H1 (cell line): ENCODE measurements around the gene TNNI2. TPM values are rescaled to one million over a fixed set of nuclear protein-coding genes. Genes with fewer than 3 reads are reported as not detected.

Experiments
- CTCF ChIA-PET: fragments of 300-600 bp; sonication (Branson Sonifier 250); formaldehyde crosslinking; loops from one replicate; lab custom pipeline; 2021; ENCODE audit not compliant: partially characterized antibody; lab: Charles Lee
- POLR2A ChIA-PET: fragments of 300-600 bp; sonication (Branson Sonifier 250); formaldehyde crosslinking; loops from one replicate; lab custom pipeline; 2021; ENCODE audit warnings: inconsistent platforms; ENCODE audit not compliant: partially characterized antibody; lab: Charles Lee
- DNase-seq, 2 experiments: peaks; one replicate each; pipeline versions ENCODE4 v3.0.0 to v3.0.0-alpha.2; 2010 to 2022; ENCODE audit warnings: low spot score in 2 of 2, low read depth in 1 of 2, mixed read lengths in 1 of 2
- FAIRE-seq: peaks from 2 replicates; lab custom pipeline; 2011; peaks lifted over from hg19 to GRCh38; lab: Jason Lieb, UNC
- H2AFZ ChIP-seq: 2 replicates; pipeline ENCODE4 v1.8.1; 2012; ENCODE audit warnings: low read length, inconsistent platforms
- H2AK5ac ChIP-seq: 2 replicates; pipeline ENCODE4 v1.6.1; 2013; ENCODE audit warnings: low read depth, low read length
- H2BK120ac ChIP-seq: replicated peaks from 2 replicates; pipeline ENCODE3; 2013; ENCODE audit warnings: low read depth, low read length, inconsistent platforms
- H2BK12ac ChIP-seq: 2 replicates; pipeline ENCODE4 v1.6.1; 2013; ENCODE audit warnings: low read depth, low read length
- H2BK15ac ChIP-seq: 2 replicates; pipeline ENCODE4 v1.6.1; 2013; ENCODE audit warnings: low read length
- H2BK20ac ChIP-seq: 2 replicates; pipeline ENCODE4 v1.6.1; 2013; ENCODE audit warnings: low read length
- H2BK5ac ChIP-seq: 2 replicates; pipeline ENCODE4 v1.6.1; 2013; ENCODE audit warnings: low read depth, low read length
- H3K14ac ChIP-seq: 2 replicates; pipeline ENCODE4 v1.6.1; 2013; ENCODE audit warnings: inconsistent platforms; ENCODE audit not compliant: insufficient read length
- H3K18ac ChIP-seq: 2 replicates; pipeline ENCODE4 v1.6.1; 2013; ENCODE audit warnings: low read length; ENCODE audit errors: extremely low read depth
- H3K23ac ChIP-seq: 2 replicates; pipeline ENCODE4 v1.6.1; 2013; ENCODE audit warnings: inconsistent platforms; ENCODE audit not compliant: insufficient read length
- H3K23me2 ChIP-seq: 2 replicates; pipeline ENCODE4 v1.6.1; 2013; ENCODE audit warnings: low read depth, low read length
- H3K27ac ChIP-seq: 2 replicates; pipeline ENCODE4 v1.6.1; 2011; ENCODE audit warnings: low read depth, low read length, inconsistent platforms
- H3K27me3 ChIP-seq, 4 experiments: replicated peaks in 1 of 4; 1 replicate in 1 of 4; 2 replicates in 3 of 4; pipeline versions ENCODE4 v1.6.1 to v1.8.1; 2011 to 2013; ENCODE audit warnings: low read length in 3 of 4, mild to moderate bottlenecking in 3 of 4, inconsistent platforms in 2 of 4, mixed read lengths in 2 of 4, moderate library complexity in 1 of 4; ENCODE audit not compliant: control insufficient read depth in 3 of 4, insufficient read depth in 3 of 4; ENCODE audit errors: extremely low read depth in 1 of 4
- H3K36me3 ChIP-seq, 4 experiments: 2 replicates each; pipeline versions ENCODE4 v1.6.1 to v1.8.1; 2011 to 2013; ENCODE audit warnings: mild to moderate bottlenecking in 4 of 4, low read length in 3 of 4, moderate library complexity in 2 of 4, control low read depth in 1 of 4, inconsistent platforms in 1 of 4; ENCODE audit not compliant: insufficient read depth in 4 of 4, control insufficient read depth in 2 of 4
- H3K4ac ChIP-seq: replicated peaks from 2 replicates; pipeline ENCODE3; 2013; ENCODE audit warnings: low read length, low read depth, mixed read lengths, inconsistent platforms; ENCODE audit not compliant: insufficient read length
- H3K4me1 ChIP-seq, 4 experiments: replicated peaks in 1 of 4; 1 replicate in 1 of 4; 2 replicates in 3 of 4; pipeline versions ENCODE4 v1.6.1 to v1.8.1; 2011 to 2013; ENCODE audit warnings: low read length in 3 of 4, inconsistent platforms in 2 of 4, mixed read lengths in 1 of 4; ENCODE audit not compliant: insufficient read depth in 4 of 4, control insufficient read depth in 3 of 4
- H3K4me2 ChIP-seq, 2 experiments: 2 replicates each; pipeline versions ENCODE4 v1.6.1 to v1.8.1; 2011 to 2013; ENCODE audit warnings: low read depth in 2 of 2, low read length in 2 of 2, control low read depth in 1 of 2, inconsistent platforms in 1 of 2, mild to moderate bottlenecking in 1 of 2; ENCODE audit not compliant: insufficient read depth in 1 of 2
- H3K4me3 ChIP-seq, 4 experiments: fragments of 200-600, 300-600 bp in 1 of 4; sonication (generic), shearing (Covaris generic), sonication (Bioruptor Twin) in 1 of 4; 2 replicates each; pipeline versions ENCODE4 v1.5.1 to v1.8.1; 2011 to 2016; ENCODE audit warnings: low read length in 4 of 4, low read depth in 3 of 4, control low read depth in 2 of 4, inconsistent platforms in 2 of 4, mild to moderate bottlenecking in 2 of 4, mixed read lengths in 1 of 4, moderate library complexity in 1 of 4; ENCODE audit not compliant: insufficient read depth in 2 of 4; ENCODE audit errors: extremely low read depth in 1 of 4
- H3K56ac ChIP-seq: replicated peaks from 2 replicates; pipeline ENCODE3; 2013; ENCODE audit warnings: low read depth, mild to moderate bottlenecking, mixed read lengths, low read length, inconsistent platforms; ENCODE audit not compliant: insufficient read length
- H3K79me1 ChIP-seq: 2 replicates; pipeline ENCODE4 v1.6.1; 2013; ENCODE audit warnings: low read depth, low read length, control low read depth
- H3K79me2 ChIP-seq, 2 experiments: 2 replicates each; pipeline versions ENCODE4 v1.6.1 to v1.8.1; 2012 to 2013; ENCODE audit warnings: low read length in 2 of 2, mild to moderate bottlenecking in 2 of 2, inconsistent platforms in 1 of 2; ENCODE audit not compliant: insufficient read depth in 2 of 2, control insufficient read depth in 1 of 2
- H3K9ac ChIP-seq, 4 experiments: replicated peaks in 1 of 4; 1 replicate in 1 of 4; 2 replicates in 3 of 4; pipeline versions ENCODE4 v1.6.1 to v1.8.1; 2011 to 2013; ENCODE audit warnings: low read depth in 3 of 4, low read length in 3 of 4, control low read depth in 2 of 4, mild to moderate bottlenecking in 2 of 4, moderate library complexity in 2 of 4, inconsistent platforms in 1 of 4; ENCODE audit errors: extremely low read depth in 1 of 4
- H3K9me3 ChIP-seq, 2 experiments: 2 replicates each; pipeline versions ENCODE4 v1.6.1 to v1.8.1; 2012 to 2013; ENCODE audit warnings: mild to moderate bottlenecking in 2 of 2, moderate library complexity in 2 of 2, control low read depth in 1 of 2, inconsistent platforms in 1 of 2, low read depth in 1 of 2, low read length in 1 of 2, mixed read lengths in 1 of 2; ENCODE audit not compliant: insufficient read depth in 2 of 2
- H4K20me1 ChIP-seq, 2 experiments: replicated peaks in 1 of 2; 2 replicates each; pipeline versions ENCODE3 to v1.8.1; 2011 to 2013; ENCODE audit warnings: inconsistent platforms in 2 of 2, low read length in 2 of 2, mild to moderate bottlenecking in 1 of 2; ENCODE audit not compliant: insufficient read depth in 2 of 2, control insufficient read depth in 1 of 2
- H4K5ac ChIP-seq: 2 replicates; pipeline ENCODE4 v1.6.1; 2013; ENCODE audit warnings: low read length, low read depth, mixed read lengths, inconsistent platforms; ENCODE audit not compliant: insufficient read length
- H4K8ac ChIP-seq: 2 replicates; pipeline ENCODE4 v1.8.0; 2013; ENCODE audit warnings: mild to moderate bottlenecking, moderate library complexity, low read length, inconsistent platforms; ENCODE audit not compliant: insufficient read depth; ENCODE audit errors: extremely low read depth
- H4K91ac ChIP-seq: replicated peaks from 2 replicates; pipeline ENCODE3; 2013; ENCODE audit warnings: low read length, mixed read lengths, inconsistent platforms; ENCODE audit not compliant: insufficient read length
- EZH2 ChIP-seq: fragments of 200-600 bp; sonication (generic); IDR thresholded peaks from 2 replicates; pipeline ENCODE4 v1.7.1; 2012; ENCODE audit warnings: low read depth, mild to moderate bottlenecking, moderate library complexity, low read length, inconsistent platforms; ENCODE audit not compliant: severe bottlenecking
- MAFK ChIP-seq: IDR thresholded peaks from 2 replicates; pipeline ENCODE4 v1.6.1; 2012; ENCODE audit warnings: low read depth, mild to moderate bottlenecking, improper control_type of control experiment, low read length
- YY1 ChIP-seq: IDR thresholded peaks from 2 replicates; pipeline ENCODE4 v1.6.1; 2011; ENCODE audit warnings: low read depth, mild to moderate bottlenecking, low read length
- WGBS, 2 experiments: shearing (Covaris generic) in 1 of 2; methylation state at CpG; one replicate each; pipeline versions ENCODE4 v1.1.6 to v1.1.7; 2013 to 2015; ENCODE audit warnings: low lambda C conversion rate in 2 of 2, mixed read lengths in 2 of 2, inconsistent platforms in 1 of 2, low coverage in 1 of 2, missing lambda C conversion rate in 1 of 2; ENCODE audit not compliant: insufficient replicate concordance in 2 of 2, insufficient coverage in 1 of 2, insufficient read length in 1 of 2; ENCODE audit errors: extremely low coverage in 1 of 2, missing lambda C conversion rate in 1 of 2; 5-methylcytosine and 5-hydroxymethylcytosine counted together
- polyA plus RNA-seq, 7 experiments: library from polyadenylated mRNA; depleted of rRNA in 3 of 7; stranded (reverse) in 5 of 7; unstranded in 2 of 7; fragments of >200 nt in 5 of 7; fragments of 200-250 nt in 2 of 7; gene quantifications; 1 replicate in 5 of 7; 2 replicates in 1 of 7; 4 replicates in 1 of 7; pipeline versions ENCODE4 v1.2.1 to v1.2.3, GENCODE V29; 2011 to 2013; ENCODE audit warnings: missing spikeins in 2 of 7, mixed read lengths in 2 of 7
- total RNA-seq: library from RNA; stranded (reverse); fragmentation: NEBNext Ultra II Directional; extraction: Animal tissue kit (Norgen Biotek cat#: 25700); gene quantifications from 2 replicates; pipeline ENCODE4 v1.2.1, GENCODE V29; 2021
- TF ChIP-seq, protein P1 (sequence below): IDR thresholded peaks from 2 replicates; pipeline ENCODE4 v1.6.1; 2012; ENCODE audit warnings: inconsistent platforms

TNNI2 gene
- total and polyA plus RNA-seq, 2 of the 8 experiments (the other 6 are each of a cell fraction or from before 2014, with no cell fraction given), result not detected

DNA sequence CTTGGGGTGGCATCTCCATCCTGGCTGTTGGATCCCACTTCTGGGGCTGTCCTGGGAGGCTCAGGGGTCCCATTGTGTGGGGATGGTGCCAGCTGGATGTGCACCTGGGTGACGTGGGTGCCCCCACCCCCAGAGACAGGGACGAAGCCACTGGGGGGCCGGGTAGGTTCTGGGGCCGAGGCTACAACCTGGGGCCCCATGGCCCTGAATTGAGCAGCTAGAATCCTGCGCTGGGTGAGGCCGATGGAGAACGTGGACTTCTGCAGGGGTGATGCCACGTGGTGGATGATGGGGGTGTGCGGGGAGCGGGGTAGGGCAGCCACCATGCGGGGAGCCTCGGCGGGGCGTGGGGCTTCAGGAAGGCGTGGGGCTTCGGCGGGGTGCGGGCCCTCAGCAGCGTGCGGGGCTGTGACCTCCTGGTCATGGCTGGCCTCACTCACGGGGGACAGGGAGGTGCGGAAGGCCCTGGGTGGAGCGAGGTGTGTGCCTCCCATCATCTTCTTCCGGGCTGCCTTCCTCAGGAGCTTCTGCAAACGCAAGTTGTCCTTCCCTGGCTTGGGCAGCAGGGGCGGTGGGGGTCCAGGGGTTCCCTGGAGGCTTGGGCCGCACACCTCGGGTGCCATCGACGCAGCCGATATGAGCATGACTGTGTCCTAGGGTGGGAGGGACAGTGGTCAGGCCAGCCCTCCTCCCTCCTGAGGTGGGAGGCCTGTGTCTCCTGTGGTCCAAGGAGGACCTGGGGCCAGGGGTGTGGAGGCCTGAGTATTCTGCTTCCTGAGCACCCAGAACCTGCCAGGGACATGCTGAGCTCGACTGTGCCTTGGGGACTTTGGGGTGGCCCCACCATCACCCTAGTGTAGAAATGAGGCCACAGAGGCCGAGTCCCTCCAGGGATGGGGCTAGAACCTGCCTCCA lies 51.4 kb downstream of the TNNI2 start:
- no peak for TF ChIP-seq EZH2
- TF ChIP-seq, protein P1, sequence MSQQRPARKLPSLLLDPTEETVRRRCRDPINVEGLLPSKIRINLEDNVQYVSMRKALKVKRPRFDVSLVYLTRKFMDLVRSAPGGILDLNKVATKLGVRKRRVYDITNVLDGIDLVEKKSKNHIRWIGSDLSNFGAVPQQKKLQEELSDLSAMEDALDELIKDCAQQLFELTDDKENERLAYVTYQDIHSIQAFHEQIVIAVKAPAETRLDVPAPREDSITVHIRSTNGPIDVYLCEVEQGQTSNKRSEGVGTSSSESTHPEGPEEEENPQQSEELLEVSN, result no peak
- TF ChIP-seq YY1, result no peak
- TF ChIP-seq MAFK, result no peak
- CTCF ChIA-PET, result interaction anchor here (0.5 to 4.0 kb wide), 8 partner anchors 8 to 260 kb away, joined by 3 to 39 read pairs (median 16); partner anchors contain the start of gene TNNT3

More for the DNA sequence above, 51.4 kb downstream of the TNNI2 start:
- peaks cover 23% of the 10 kb centered on the region; the same call in 1 of the 2 replicates for H3K23me2 ChIP-seq
- no peaks in the 10 kb centered on the region for H3K79me2 ChIP-seq
- no peak overlapping the region for H3K9ac ChIP-seq
- no peak overlapping the region for H4K5ac ChIP-seq
- no peak overlapping the region for H2BK15ac ChIP-seq
- H3K27me3 ChIP-seq, result no peaks in the 10 kb centered on the region
- no peak overlapping the region for H2BK20ac ChIP-seq
- H2AFZ ChIP-seq, result no peak overlapping the region; the same call in 1 of the 2 replicates
- no peak overlapping the region for H4K91ac ChIP-seq
- no peak overlapping the region for H3K4me2 ChIP-seq
- no peak overlapping the region for H3K4ac ChIP-seq
- no peak overlapping the region for H2BK12ac ChIP-seq
- H3K27ac ChIP-seq, result no peak overlapping the region
- H3K9me3 ChIP-seq, result no peaks in the 10 kb centered on the region
- H2BK5ac ChIP-seq, result no peak overlapping the region
- no peaks in the 10 kb centered on the region for H3K36me3 ChIP-seq
- peak overlapping the region; percentile 83 for H4K8ac ChIP-seq
- H3K23ac ChIP-seq, result no peak overlapping the region
- no peak overlapping the region for H3K14ac ChIP-seq
- H2BK120ac ChIP-seq, result no peak overlapping the region
- no peak overlapping the region for H3K4me3 ChIP-seq
- POLR2A ChIA-PET, result no interaction called here
- no peaks in the 10 kb centered on the region for H3K4me1 ChIP-seq
- 87% methylated on average over 21 of the region's 33 CpGs; no CpG with 5 or more reads in 1 of the 2 experiments for WGBS, 2 experiments
- no peak for DNase-seq
- H3K79me1 ChIP-seq, result no peaks in the 10 kb centered on the region
- H3K56ac ChIP-seq, result no peak overlapping the region
- no peak overlapping the region for H3K18ac ChIP-seq
- peaks cover 0 to 4% of the 10 kb centered on the region in 2 experiments for H4K20me1 ChIP-seq
- no peak for FAIRE-seq
- no peak overlapping the region for H2AK5ac ChIP-seq
